Thyroid gland (tissue), 4 donors: ENCODE data around the gene KRT6C. TPM values are rescaled to one million over a fixed set of nuclear protein-coding genes. Genes with fewer than 3 reads are reported as not detected.
"Not testable (repeated sequence)": the region's sequence is repeated elsewhere in the genome, so short reads cannot be mapped to it uniquely, and the experiment has no call there.

ENCODE experiments used
- DNase-seq, 2 donors: peaks; one replicate each; pipeline ENCODE4 v3.0.0-alpha.2; 2019
- H3K27ac ChIP-seq, 3 donors: fragments of 200-600 bp; sonication (generic); 1 replicate in 2 of 3; 2 replicates in 1 of 3; pipeline ENCODE4 v1.5.1; 2016 to 2019; ENCODE audit warnings: mild to moderate bottlenecking in 1 of 3, moderate library complexity in 1 of 3
- H3K27me3 ChIP-seq: fragments of 200-600 bp; sonication (generic); one replicate; pipeline ENCODE4 v1.5.1; 2019
- H3K36me3 ChIP-seq, 2 donors: fragments of 200-600 bp; sonication (generic); one replicate each; pipeline ENCODE4 v1.5.1; 2016 to 2019
- H3K4me1 ChIP-seq, 2 donors: fragments of 200-600 bp; sonication (generic); one replicate each; pipeline ENCODE4 v1.5.1; 2017 to 2019
- H3K4me3 ChIP-seq, 3 donors: fragments of 200-600 bp; sonication (generic); replicated peaks in 1 of 3; 1 replicate in 2 of 3; 2 replicates in 1 of 3; pipeline ENCODE4 v1.5.1; 2016; ENCODE audit warnings: mild to moderate bottlenecking in 1 of 3
- H3K9me3 ChIP-seq: fragments of 200-600 bp; sonication (generic); one replicate; pipeline ENCODE4 v1.5.1; 2017
- CTCF ChIP-seq, 6 experiments: fragments of 200-600 bp in 3 of 6; fragments of 450-650 bp in 3 of 6; sonication (generic) in 3 of 6; IDR thresholded peaks; one replicate each; pipeline ENCODE4 v1.5.1; 2016 to 2019; ENCODE audit warnings: antibody characterized with exemption in 6 of 6, mild to moderate bottlenecking in 2 of 6, inconsistent platforms in 1 of 6, moderate library complexity in 1 of 6
- POLR2A ChIP-seq, 2 donors: fragments of 450-650 bp; IDR thresholded peaks; one replicate each; pipeline ENCODE4 v1.6.1; 2017; ENCODE audit warnings: antibody characterized with exemption in 2 of 2, mild to moderate bottlenecking in 2 of 2, moderate library complexity in 1 of 2
- WGBS, 2 donors: methylation state at CpG; one replicate each; pipeline ENCODE4 v1.1.5; 2017; 5-methylcytosine and 5-hydroxymethylcytosine counted together
- intact Hi-C: fragments of 100-400 bp; cut with DNase I; formaldehyde crosslinking; loops from one replicate; pipeline ENCODE4 v1.15.1; 2023
- total RNA-seq, 4 donors: library from RNA; depleted of rRNA; stranded (reverse); fragments of >200 nt; gene quantifications; one replicate each; pipeline ENCODE4 v1.2.3, GENCODE V29; 2016

The KRT6C gene
- total RNA-seq, 4 donors from 2014 or later, result not detected

GRCh38 chr12:52495389-52495788, 21.8 kb upstream of the KRT6C start:
- 23 to 26% methylated on average over 3 of the region's 3 CpGs for WGBS, 2 donors
- no peak overlapping the region for H3K27ac ChIP-seq
- peak; percentile 61 to 68 for DNase-seq

GRCh38 chr12:52494518-52494917, 20.9 kb upstream of the KRT6C start:
- no peaks in the 10 kb centered on the region for H3K9me3 ChIP-seq
- no peak for TF ChIP-seq CTCF (IDR thresholded peaks at IDR 0.05)
- TF ChIP-seq POLR2A (IDR thresholded peaks at IDR 0.05), result no peak
- no peak overlapping the region for H3K27ac ChIP-seq
- intact Hi-C loops, result no loop called here
- peak; percentile 25 to 36 for DNase-seq
- H3K4me3 ChIP-seq, result no peak overlapping the region
- WGBS, 2 donors, result 19 to 43% methylated on average over 3 to 4 of the region's 4 CpGs
- peaks cover 0 to 24% of the 10 kb centered on the region in 2 donors for H3K4me1 ChIP-seq
- no peaks in the 10 kb centered on the region for H3K36me3 ChIP-seq
- no peaks in the 10 kb centered on the region for H3K27me3 ChIP-seq

More at GRCh38 chr12:52495389-52495788, 21.8 kb upstream of the KRT6C start:
- H3K36me3 ChIP-seq, result no peaks in the 10 kb centered on the region
- peaks cover 0 to 24% of the 10 kb centered on the region in 2 donors for H3K4me1 ChIP-seq
- no peak overlapping the region for H3K4me3 ChIP-seq
- no peaks in the 10 kb centered on the region for H3K27me3 ChIP-seq
- H3K9me3 ChIP-seq, result no peaks in the 10 kb centered on the region
- intact Hi-C loops, result no loop called here
- no peak for TF ChIP-seq CTCF (IDR thresholded peaks at IDR 0.05)
- TF ChIP-seq POLR2A (IDR thresholded peaks at IDR 0.05), result no peak

- peaks cover 0 to 24% of the 10 kb centered on the region in 2 donors for H3K4me1 ChIP-seq
- intact Hi-C loops, result no loop called here
- no peaks in the 10 kb centered on the region for H3K9me3 ChIP-seq
- no peak for DNase-seq
- H3K36me3 ChIP-seq, result no peaks in the 10 kb centered on the region
- H3K27ac ChIP-seq, result no peak overlapping the region
- H3K27me3 ChIP-seq, result no peaks in the 10 kb centered on the region
- TF ChIP-seq CTCF (IDR thresholded peaks at IDR 0.05) (no peak), POLR2A (IDR thresholded peaks at IDR 0.05) (no peak)
- no peak overlapping the region for H3K4me3 ChIP-seq
- 93 to 95% methylated on average over 1 of the region's 1 CpG for WGBS, 2 donors
Observed at GRCh38 chr12:52494100-52494499, 20.5 kb upstream of the KRT6C start.

- DNase-seq, result no peak
- intact Hi-C loops, result no loop called here
- no peak within 1 kb of the TSS for H3K27ac ChIP-seq
- H3K9me3 ChIP-seq, result no peaks in the 10 kb centered on the region
- H3K36me3 ChIP-seq, result no peaks in the 10 kb centered on the region
- no peak within 1 kb of the TSS for H3K4me3 ChIP-seq
- peaks cover 0 to 24% of the 10 kb centered on the region in 2 donors for H3K4me1 ChIP-seq
- H3K27me3 ChIP-seq, result no peaks in the 10 kb centered on the region
- 93 to 95% methylated on average over 2 of the region's 2 CpGs for whole genome bisulfite sequencing, 2 donors
- TF ChIP-seq POLR2A (IDR thresholded peaks at IDR 0.05) (no peak), CTCF (IDR thresholded peaks at IDR 0.05) (no peak)
Observed at GRCh38 chr12:52493172-52493571, 19.6 kb upstream of the KRT6C start, which contains the start of gene KRT6A. Gene KRT6A, minus strand, starts transcription at chr12:52493257. Its CDS starts 69 bp downstream, at chr12:52493188.

- peaks cover 0 to 24% of the 10 kb centered on the region in 2 donors for H3K4me1 ChIP-seq
- H3K27ac ChIP-seq, H3K27me3 ChIP-seq, H3K9me3 ChIP-seq, DNase-seq, H3K36me3 ChIP-seq, H3K4me3 ChIP-seq, intact Hi-C loops: not testable (repeated sequence)
- WGBS, 2 donors, result 85% methylated on average over 3 of the region's 6 CpGs; no CpG with 5 or more reads in 1 of the 2 donors
Observed at GRCh38 chr12:52492405-52492804, 18.8 kb upstream of the KRT6C start.

- intact Hi-C loops, H3K4me3 ChIP-seq, H3K9me3 ChIP-seq, H3K27ac ChIP-seq, H3K27me3 ChIP-seq, H3K36me3 ChIP-seq, DNase-seq: not testable (repeated sequence)
- H3K4me1 ChIP-seq, result peaks cover 0 to 24% of the 10 kb centered on the region in 2 donors
- WGBS, 2 donors, result 82 to 92% methylated on average over 7 to 8 of the region's 8 CpGs
Observed at GRCh38 chr12:52491495-52491894, 17.9 kb upstream of the KRT6C start.
